DMS 273 treated with DMSO at 0.1 percent for 48 hours (cell line): ENCODE results near the gene FRMD4B.

Experiments
- DNase-seq: peaks from one replicate; lab custom pipeline; 2025; lab: John Stamatoyannopoulos, UW

The FRMD4B gene

DNA sequence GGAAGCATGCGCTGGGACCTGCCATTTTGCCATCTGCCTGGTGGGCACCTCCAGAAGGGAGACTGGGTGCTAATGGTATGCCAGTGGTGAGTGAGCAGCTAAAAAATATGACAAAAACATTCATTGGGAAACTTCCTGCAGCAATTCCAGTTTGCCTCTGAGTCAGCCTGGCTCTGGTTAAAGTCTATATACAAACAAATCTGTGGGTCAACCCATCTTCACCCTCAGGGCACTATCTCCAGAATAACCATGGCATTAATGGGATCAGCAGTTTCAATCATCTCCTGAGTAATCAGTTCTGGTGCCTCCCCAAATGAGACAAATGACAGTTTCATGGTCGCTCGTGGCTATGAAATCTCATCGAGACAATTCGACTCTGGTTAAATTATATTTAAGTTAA lies 21.5 kb downstream of the FRMD4B start:
- no peak for DNase-seq

GRCh38 chr3:69360690-69361089 lies 25.2 kb downstream of the FRMD4B start:
- no peak for DNase-seq

DNA sequence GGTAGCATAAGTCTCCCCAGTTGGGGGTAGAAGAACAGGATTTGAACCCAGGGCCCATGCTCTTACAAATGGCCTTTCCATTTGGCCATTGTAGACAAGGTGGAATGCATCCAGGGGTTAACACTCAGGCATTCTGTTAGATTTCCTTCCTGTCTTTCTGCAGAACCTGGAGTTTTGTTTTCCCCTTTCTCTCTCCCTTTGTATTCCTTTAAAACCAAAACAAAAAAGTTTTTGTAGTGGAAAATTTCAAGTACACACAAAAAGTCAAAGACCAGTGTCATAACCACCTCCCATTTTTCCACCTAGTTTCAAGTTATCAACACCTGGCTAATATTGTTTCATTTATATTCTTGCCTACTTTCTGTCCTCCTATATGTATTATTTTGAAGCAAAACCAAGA lies 26.0 kb downstream of the FRMD4B start:
- no peak for DNase-seq

- no peak for DNase-seq
Observed at GRCh38 chr3:69359339-69359893, 26.5 kb downstream of the FRMD4B start.

DNA sequence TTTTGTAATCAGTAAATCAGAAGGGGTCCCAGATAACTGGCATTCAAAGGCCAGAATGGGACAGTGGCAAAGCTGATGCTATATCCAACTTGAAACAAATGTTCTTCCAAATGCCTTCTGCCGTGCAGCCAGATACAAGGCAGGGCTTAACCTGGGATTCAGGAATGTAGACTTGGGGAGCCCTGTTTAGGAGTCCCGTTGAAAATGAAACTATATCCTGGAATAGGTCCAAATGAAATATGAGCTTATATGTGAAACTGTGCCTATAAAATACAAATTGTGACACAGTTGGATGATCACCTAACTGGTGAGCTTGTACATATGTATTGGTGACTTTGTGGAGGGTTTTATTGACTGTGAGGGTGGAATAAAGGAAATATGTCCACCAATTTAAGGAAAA lies 28.7 kb downstream of the FRMD4B start:
- no peak for DNase-seq

DNA sequence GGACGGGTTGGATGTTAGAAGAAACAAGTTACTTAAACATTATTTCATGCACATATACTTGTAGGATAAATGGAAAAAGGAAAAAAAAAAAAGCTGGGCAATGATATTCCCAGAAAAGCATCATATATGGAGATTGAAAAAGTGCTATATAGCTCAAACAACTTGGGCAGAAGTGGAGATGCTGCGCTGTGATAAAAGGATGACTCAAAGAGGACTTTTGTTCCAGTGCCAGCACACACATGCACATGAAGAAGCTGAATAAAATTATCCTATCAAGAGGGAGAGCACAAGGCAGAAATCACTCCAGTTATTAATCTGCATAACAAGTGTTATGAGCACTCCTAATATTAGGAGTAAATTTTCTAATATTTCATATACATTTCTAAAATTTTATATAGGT lies 30.9 kb downstream of the FRMD4B start:
- no peak for DNase-seq

- DNase-seq: no peak
Observed at GRCh38 chr3:69353503-69353902, 32.4 kb downstream of the FRMD4B start.

DNA sequence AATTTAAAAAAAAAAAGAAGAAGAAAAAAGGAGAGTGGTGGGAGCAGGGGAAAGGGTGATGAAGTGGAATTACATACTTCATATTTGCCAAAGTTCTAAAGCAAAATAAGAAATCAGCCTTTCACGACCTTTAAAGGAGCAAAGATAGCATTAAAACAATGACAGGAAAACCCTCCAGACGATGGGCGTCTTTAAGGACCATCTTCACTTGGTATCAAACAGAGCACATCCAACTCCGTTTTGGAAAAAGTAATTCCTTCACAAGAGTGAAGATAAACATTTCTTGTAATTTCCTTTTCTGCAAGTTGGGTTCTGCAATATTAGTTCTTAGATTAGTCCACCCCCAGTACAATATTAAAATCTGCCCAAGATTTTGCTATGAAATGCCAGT lies 32.8 kb downstream of the FRMD4B start:
- DNase-seq: no peak

DNA sequence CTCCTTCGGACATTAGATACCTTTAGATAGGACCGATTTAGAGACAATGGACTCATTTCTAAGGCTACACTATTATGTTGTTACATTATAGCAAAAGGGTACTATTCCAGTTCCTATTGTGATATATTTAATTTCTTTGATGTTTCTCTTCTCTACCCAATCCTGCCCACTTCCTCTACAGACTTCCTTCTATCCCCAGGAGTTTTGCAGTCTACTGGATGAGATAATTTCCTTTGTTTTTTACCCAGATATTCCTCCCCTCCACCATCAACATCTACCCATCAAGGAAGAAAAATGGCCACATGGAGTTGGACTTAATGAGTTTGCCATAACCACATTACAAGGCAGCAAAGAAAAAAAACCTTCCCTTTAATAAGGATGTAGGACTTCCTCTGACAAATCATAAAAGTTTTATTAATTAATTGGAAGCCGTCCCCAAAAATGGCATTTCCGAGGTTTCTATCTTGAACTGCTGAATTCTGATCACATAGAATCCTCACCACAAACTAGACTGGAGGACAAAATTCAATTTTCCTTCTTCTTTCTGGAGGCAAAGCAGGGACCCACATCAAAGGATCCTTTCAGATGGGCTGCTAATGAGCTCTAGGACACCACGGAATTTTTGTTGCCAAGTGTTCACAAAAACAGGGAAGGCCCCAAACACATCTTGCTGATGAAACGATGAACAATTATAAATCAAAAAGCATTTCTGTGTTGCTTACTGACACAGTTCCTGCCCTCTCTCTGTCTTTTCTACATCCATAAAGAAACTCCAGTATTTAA lies 33.4 kb downstream of the FRMD4B start:
- DNase-seq: no peak

- no peak for DNase-seq
Observed at GRCh38 chr3:69343875-69344274, 42.0 kb downstream of the FRMD4B start.

- DNase-seq: no peak
Observed at GRCh38 chr3:69342074-69342473, 43.8 kb downstream of the FRMD4B start.

DNA sequence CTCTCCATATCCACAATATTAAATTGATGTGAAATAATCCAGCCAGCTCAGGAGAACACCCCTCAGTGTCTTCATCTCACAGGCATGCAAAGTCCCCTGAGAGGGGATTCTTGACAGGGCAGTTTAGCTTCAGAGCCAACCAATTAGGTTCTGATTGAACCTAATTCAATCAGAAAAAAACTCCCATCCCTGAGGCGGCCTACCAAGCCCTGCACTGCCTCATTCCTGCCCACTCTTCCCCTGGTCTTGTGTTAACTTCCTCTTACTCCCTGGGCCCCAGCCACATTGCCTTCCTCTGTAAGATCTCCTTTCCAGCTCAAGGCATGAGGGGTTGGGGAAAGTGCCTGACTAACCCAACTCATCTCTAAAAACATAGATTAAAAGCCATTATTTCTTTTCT lies 46.1 kb downstream of the FRMD4B start:
- DNase-seq: no peak

DNA sequence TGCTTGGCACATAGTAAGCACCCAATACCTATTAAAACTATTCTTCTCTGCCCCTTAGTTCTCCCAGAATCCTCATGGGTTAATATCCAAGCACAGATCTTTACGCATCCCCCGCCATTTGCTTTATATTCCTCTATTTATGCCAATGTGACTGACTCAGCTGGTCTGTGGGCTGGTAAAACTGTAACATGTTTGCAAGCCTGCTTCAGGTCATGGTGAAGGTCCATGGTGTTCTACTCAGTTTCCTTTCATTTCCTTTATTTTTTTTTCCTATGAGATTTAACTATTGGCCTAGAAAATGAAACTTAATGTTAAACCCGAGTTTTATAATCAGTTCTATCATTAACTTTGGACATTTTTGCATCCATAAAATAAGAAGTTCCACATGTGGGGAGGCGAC lies 47.0 kb downstream of the FRMD4B start:
- DNase-seq: no peak

DNA sequence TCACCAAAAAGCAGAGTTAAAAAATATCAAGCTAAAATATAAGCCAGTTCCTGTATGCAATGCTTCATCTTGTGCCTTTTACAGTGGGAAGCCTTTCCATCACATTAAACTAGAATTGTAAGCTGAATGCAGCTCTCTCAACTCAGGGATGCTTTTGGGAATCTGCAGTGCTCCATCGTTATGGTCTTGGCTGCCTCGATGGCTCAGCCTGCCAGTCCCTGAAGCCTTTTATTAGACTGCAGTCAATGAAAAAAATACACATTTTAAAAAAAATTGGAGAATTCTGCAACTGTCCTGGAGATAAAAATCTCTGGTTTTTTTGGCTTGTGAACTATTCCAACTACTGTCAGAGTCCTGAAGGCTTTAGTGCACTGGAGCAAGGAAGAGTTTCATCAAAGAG lies 53.0 kb downstream of the FRMD4B start:
- no peak for DNase-seq

DNA sequence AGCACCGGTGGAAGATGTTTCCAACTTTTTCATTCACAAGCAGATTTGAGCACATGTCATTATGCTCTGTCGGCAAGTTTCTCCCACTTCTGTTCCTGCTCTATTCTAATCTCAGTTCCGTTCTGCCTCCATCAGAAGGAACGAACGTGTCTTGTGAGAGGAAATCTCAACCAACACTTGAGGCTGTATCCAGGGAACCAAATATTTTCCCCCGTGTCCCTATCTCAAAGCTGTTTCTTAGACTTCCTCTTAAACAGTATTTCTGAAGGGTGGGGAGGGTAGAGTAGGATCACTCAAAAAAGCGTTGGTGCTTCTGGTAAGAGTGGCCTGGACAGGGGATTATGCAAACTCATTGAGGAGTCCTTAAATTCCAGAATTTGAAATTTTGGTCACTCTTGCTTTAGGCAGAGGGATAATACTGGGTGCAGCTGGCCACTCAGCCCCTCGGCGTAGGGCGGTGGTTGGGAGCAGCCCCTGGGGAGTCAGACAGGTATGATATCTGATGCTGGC lies 54.9 kb downstream of the FRMD4B start:
- DNase-seq: no peak

DNA sequence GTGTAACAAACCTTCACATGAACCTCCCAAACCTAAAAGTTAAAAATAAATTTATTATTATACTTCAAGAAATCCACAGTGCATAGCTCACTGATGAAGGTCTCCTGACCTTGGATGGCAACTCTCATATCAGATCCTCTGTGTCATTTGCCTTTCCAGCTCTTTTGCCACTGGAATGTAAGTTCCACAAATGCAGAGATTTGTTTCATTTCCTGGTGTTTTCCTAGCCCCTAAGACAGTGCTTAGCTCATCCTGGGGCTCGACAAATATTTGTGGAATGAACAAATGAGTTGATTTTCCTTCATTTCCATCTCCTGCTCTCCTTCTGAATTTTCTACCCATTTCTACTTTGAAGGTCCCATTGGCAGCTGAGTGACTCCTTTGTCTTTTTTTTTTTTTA lies 56.0 kb downstream of the FRMD4B start:
- DNase-seq: no peak

GRCh38 chr3:69328963-69329302 lies 57.0 kb downstream of the FRMD4B start:
- DNase-seq: no peak

- no peak for DNase-seq
Observed at GRCh38 chr3:69328103-69328962, 57.6 kb downstream of the FRMD4B start.

DNA sequence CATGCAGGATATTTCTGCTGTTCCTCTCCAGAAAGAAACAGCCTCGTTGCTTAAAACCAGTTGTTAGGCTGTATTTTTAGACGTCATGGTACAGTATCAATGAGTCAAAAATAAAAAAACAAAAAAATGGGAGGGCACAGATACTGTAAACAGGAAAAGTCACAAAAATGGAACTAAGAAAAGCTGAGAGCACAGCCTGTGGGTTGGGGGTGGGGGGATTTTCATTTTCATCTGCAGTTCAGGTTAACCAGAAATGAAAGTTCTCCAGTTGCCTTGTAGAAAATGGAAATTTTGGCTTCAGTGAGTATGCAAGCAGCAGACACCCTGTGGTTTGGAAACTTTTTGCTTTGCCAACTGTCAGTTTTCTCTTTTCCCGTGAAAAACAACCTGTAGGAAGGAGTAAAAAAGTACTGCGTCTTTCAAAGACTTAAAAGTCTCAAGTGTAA lies 59.0 kb downstream of the FRMD4B start:
- no peak for DNase-seq

DNA sequence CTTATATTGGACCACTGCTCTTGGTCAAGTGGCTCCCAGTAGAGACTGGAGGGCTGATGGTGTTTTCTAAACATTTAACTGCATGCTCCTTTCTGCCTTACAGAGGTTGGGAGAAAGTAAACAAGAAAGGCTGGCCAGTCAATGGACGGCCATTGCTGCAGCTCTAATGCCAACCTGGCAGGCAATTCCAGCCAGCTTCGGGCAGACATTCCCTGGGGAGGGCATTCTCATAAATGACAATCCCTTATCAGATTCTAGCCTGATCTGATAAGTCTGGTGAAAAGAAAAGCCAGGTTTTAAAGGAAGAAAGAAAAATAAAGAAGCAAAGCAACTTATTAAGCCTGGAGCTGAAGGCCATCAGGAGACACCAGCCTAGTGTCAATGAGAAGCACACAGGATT lies 60.7 kb downstream of the FRMD4B start:
- no peak for DNase-seq

DNA sequence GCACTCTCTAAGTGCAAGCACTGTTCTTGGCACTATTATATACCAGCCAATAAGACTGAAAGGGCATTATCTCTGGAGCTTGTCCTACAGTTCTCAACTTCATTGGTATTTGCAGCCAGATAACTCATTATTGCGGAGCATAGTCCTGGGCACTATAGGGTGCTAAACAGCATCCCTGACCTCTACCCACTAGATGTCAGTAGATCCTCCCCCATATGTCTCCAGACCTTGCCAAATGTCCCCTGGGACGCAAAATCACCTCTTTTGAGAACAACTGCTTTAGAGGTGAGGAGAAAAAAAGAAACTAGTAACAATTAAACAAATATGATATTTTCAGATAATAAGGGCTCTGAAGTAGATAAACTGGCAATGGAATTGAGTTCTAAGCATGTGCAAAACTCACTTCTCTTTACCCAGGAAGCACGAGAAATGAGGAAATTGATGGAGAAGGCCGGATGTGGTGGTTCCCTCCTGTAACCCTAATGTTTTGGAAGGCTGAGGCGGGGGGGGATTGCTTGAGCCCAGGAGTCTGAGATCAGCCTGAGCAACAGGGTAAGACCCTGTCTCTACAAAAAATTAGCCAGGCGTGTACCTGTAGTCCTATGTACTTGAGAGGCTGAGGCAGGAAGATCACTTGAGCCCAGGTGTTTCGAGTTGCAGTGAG lies 61.4 kb downstream of the FRMD4B start:
- no peak for DNase-seq

- no peak for DNase-seq
Observed at GRCh38 chr3:69323941-69324340, 61.9 kb downstream of the FRMD4B start.
